Heart right ventricle (tissue), 16 donors: ENCODE data around the gene KRTAP26-1. TPM values are rescaled to one million over a fixed set of nuclear protein-coding genes. Genes with fewer than 3 reads are reported as not detected.

Experiments
- ATAC-seq, 8 donors: fragments of 200-7000 bp; cut with Tn5 transposase; one replicate each; pipeline ENCODE4 v1.9.1; 2020; ENCODE audit warnings: mild to moderate bottlenecking in 8 of 8, moderate library complexity in 8 of 8, moderate number of reproducible peaks in 1 of 8
- DNase-seq, 2 donors: peaks; one replicate each; pipeline ENCODE4 v3.0.0-alpha.2; 2020
- H3K27ac ChIP-seq, 10 donors: fragments of 200-600 bp; sonication (generic) in 2 of 10; one replicate each; pipeline versions ENCODE4 v1.5.0 to v1.8.0; 2020 to 2022; ENCODE audit warnings: mild to moderate bottlenecking in 3 of 10
- H3K27me3 ChIP-seq, 7 donors: fragments of 200-600 bp; one replicate each; pipeline ENCODE4 v1.8.0; 2021 to 2022; ENCODE audit warnings: mild to moderate bottlenecking in 2 of 7
- H3K36me3 ChIP-seq, 9 donors: fragments of 200-600 bp; sonication (generic) in 1 of 9; one replicate each; pipeline versions ENCODE4 v1.5.0 to v1.8.0; 2020 to 2022; ENCODE audit warnings: mild to moderate bottlenecking in 2 of 9
- H3K4me1 ChIP-seq, 9 donors: fragments of 200-600 bp; sonication (generic) in 1 of 9; one replicate each; pipeline versions ENCODE4 v1.5.0 to v1.8.0; 2020 to 2022; ENCODE audit warnings: mild to moderate bottlenecking in 4 of 9
- H3K4me3 ChIP-seq, 10 donors: fragments of 200-600 bp; sonication (generic) in 2 of 10; one replicate each; pipeline versions ENCODE4 v1.5.0 to v1.8.0; 2020 to 2022; ENCODE audit warnings: mild to moderate bottlenecking in 7 of 10, moderate library complexity in 2 of 10
- H3K9me3 ChIP-seq, 11 donors: fragments of 200-600 bp in 10 of 11; sonication (generic) in 2 of 11; one replicate each; pipeline versions ENCODE4 v1.5.0 to v1.8.0; 2013 to 2022; ENCODE audit warnings: mild to moderate bottlenecking in 2 of 11, control low read depth in 1 of 11, moderate library complexity in 1 of 11
- whole genome bisulfite sequencing, 2 donors: extraction: QIAGEN DNeasy Blood & Tissue Kit; methylation state at CpG; one replicate each; pipeline ENCODE4 v1.1.7; 2013; ENCODE audit warnings: inconsistent platforms in 1 of 2; 5-methylcytosine and 5-hydroxymethylcytosine counted together
- intact Hi-C, 10 donors: fragments of 100-400 bp; cut with DNase I; formaldehyde crosslinking; loops; one replicate each; pipeline versions ENCODE4 v1.11.1 to v1.14.2; 2022
- polyA plus RNA-seq, 2 donors: library from polyadenylated mRNA; stranded (reverse); fragments of 200-250 nt; gene quantifications; one replicate each; pipeline ENCODE4 v1.2.3, GENCODE V29; 2013
- total RNA-seq, 10 donors: library from RNA; stranded (reverse); fragmentation: NEBNext Ultra II Directional in 3 of 10; extraction: Animal tissue kit (Norgen Biotek cat#: 25700) in 3 of 10; gene quantifications; one replicate each; pipeline versions ENCODE4 v1.2.1 to v1.2.4, GENCODE V29; 2021 to 2023
- TF ChIP-seq, protein P1 (sequence below), 9 donors: fragments of 200-600 bp; sonication (generic) in 2 of 9; IDR thresholded peaks; one replicate each; pipeline versions ENCODE4 v1.5.0 to v1.8.0; 2021 to 2022; ENCODE audit warnings: antibody characterized with exemption in 9 of 9, mild to moderate bottlenecking in 5 of 9, moderate library complexity in 1 of 9
- donor health status: Arrhythmogenic right ventricular cardiomyopathy.
- donor health status: ischemic (EF 13 %, LVEDD 7.1; RV severe dilation, severe dysfunction).
- donor health status: healthy with polysubstance abuse.
- donor health status: DM: no; HTN: yes; CAD: no.
- donor health status: DM: no; HTN: no; CAD: no.
- donor health status: ischemic (EF 25% LVEDD 6.9; RV normal size, moderate dysfunction).
- donor health status: ischemic (EF 25% LVEDD 5.7; RV mildly dilated, moderate dysfunction).
- donor health status: healthy.
- donor health status: DM: yes; HTN: yes; CAD: no.
- donor health status: Ischemic cardiomyopathy.
- donor health status: ischemic (EF 35%, LVEDD 5.7; RV mildly dilated, moderate dysfunction).
- donor health status: nonischemic (EF 11% LVEDD 7.7; RV severe dilation, severe dysfunction).
- donor health status: DM: yes; HTN: yes; CAD: no.
- donor health status: PGD.
- donor health status: ischemic (EF 29% LVEDD 5.4; RV normal size, mild dysfunction).
- donor health status: nonischemic (EF 23%, LVEDD 6.1; RV moderate dilation, normal function).

Gene KRTAP26-1
- total and polyA plus RNA-seq, 12 donors = not detected

DNA sequence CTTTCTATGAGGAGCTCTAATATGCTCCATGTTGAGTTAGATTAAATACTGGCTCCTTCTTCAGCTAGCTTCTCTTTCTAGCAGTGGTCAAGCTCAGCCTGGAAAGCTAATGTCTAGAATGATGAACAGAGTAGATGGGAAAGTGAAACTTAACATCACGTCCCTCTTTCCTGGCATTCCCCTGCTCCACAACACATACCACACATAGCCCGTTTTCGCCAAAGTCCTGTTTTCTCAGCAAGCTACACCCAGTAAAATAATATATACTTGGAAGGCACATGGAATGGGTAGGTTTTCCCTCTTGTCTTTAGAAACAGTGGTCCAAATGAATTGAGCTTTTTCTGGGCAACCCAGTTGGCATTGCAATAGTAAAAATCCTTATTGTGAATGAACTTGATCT, 13.6 kb upstream of the KRTAP26-1 start:
- Histone ChIP-seq H3K9me3 (no peaks in the 10 kb centered on the region), H3K4me1 (no peaks in the 10 kb centered on the region), H3K27me3 (no peaks in the 10 kb centered on the region), H3K4me3 (no peak overlapping the region), H3K27ac (no peak overlapping the region), H3K36me3 (no peaks in the 10 kb centered on the region)
- DNase-seq (no peak), ATAC-seq (no peak)
- intact Hi-C loops = no loop called here
- TF ChIP-seq, protein P1, sequence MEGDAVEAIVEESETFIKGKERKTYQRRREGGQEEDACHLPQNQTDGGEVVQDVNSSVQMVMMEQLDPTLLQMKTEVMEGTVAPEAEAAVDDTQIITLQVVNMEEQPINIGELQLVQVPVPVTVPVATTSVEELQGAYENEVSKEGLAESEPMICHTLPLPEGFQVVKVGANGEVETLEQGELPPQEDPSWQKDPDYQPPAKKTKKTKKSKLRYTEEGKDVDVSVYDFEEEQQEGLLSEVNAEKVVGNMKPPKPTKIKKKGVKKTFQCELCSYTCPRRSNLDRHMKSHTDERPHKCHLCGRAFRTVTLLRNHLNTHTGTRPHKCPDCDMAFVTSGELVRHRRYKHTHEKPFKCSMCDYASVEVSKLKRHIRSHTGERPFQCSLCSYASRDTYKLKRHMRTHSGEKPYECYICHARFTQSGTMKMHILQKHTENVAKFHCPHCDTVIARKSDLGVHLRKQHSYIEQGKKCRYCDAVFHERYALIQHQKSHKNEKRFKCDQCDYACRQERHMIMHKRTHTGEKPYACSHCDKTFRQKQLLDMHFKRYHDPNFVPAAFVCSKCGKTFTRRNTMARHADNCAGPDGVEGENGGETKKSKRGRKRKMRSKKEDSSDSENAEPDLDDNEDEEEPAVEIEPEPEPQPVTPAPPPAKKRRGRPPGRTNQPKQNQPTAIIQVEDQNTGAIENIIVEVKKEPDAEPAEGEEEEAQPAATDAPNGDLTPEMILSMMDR (IDR thresholded peaks at IDR 0.05) = no peak
- WGBS, 2 donors = 80 to 86% methylated on average over 3 of the region's 3 CpGs

DNA sequence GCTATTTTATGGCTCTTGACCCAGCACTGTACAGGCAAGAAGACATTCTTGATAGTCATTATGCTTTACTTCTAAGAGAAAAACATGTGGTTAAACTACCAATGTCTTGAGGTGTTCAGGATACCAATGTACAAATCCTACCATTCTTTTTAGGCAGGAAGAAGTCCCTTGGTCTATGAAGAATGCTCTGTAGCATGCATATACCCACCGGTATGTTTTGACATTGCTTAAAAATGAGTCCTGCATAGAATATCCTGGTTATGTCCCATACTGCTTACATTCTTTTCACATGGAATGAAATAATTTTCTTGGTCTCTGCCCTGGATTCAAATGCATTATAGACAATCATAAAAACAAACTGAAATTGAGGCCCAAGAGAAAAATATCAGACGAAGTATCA, 12.6 kb upstream of the KRTAP26-1 start:
- Histone ChIP-seq H3K4me3 (no peak overlapping the region), H3K9me3 (no peaks in the 10 kb centered on the region), H3K27me3 (no peaks in the 10 kb centered on the region), H3K27ac (no peak overlapping the region), H3K36me3 (no peaks in the 10 kb centered on the region), H3K4me1 (no peaks in the 10 kb centered on the region)
- 89 to 95% methylated on average over 2 of the region's 2 CpGs for WGBS, 2 donors
- intact Hi-C loops = no loop called here
- TF ChIP-seq, protein P1 (IDR thresholded peaks at IDR 0.05) = no peak
- DNase-seq = no peak
- no peak for ATAC-seq

DNA sequence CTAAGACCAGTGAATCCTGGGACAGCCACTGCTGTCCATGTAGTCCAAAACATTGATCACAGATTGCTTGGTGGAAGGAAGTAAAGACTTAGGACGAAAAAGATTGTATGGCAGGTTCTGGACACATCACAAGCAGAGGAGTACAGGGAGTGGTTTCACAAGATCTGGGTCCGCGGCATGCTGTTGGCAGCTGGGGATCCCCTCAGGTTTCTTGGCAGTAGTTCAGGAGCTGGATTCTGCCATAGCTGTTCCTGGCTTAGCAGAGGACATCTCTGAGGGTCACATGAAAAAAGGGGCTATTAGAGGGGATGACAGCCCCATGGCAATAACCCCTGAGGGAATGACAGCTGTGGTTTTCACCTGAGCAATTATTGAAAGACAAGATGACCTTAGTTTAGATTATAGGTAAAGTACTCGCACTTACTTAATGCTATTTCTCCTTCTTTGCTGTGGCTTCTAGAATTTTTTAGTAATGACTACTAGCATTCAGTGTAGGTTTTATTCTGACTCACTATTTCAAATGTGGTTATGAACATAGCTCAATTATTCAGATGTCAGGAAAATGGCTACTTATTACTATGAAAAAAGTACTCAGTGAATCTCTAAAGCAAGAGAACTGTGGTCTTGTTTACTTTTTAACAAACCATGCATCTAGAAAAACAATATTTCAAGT, 9.2 kb upstream of the KRTAP26-1 start:
- intact Hi-C loops = no loop called here
- Histone ChIP-seq H3K4me3 (no peak overlapping the region), H3K27ac (no peak overlapping the region), H3K36me3 (no peaks in the 10 kb centered on the region), H3K4me1 (no peaks in the 10 kb centered on the region), H3K9me3 (peaks cover 0 to 26% (median 12%) of the 10 kb centered on the region in 11 donors), H3K27me3 (no peaks in the 10 kb centered on the region)
- WGBS, 2 donors = 67 to 82% methylated on average over 4 of the region's 4 CpGs
- TF ChIP-seq, protein P1 (IDR thresholded peaks at IDR 0.05) = no peak
- ATAC-seq (no peak), DNase-seq (no peak)

DNA sequence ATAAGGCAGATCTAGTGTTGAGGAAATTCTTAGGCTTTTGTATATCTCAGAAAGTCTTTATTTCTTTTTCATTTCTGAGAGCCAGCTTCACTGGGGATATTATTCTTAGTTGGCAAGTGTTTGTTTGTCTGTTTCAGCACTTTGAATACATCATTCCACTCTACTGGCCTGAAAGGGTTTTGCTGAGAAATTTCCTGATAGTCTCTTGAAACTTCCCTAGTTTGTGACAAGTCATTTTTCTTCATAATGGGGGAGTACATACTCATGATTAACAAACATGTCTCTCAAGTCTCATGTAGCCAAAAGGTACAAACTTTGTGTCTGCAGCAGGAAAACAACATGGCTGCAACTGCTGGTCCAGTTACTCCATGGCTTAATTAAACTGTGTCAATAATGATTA, 6.3 kb upstream of the KRTAP26-1 start:
- TF ChIP-seq, protein P1 (IDR thresholded peaks at IDR 0.05) = no peak
- no peak for ATAC-seq

More for the DNA sequence above, 6.3 kb upstream of the KRTAP26-1 start:
- DNase-seq = no peak
- H3K4me1 ChIP-seq = no peaks in the 10 kb centered on the region
- H3K9me3 ChIP-seq = peaks cover 0 to 26% (median 12%) of the 10 kb centered on the region in 11 donors
- no peak overlapping the region for H3K27ac ChIP-seq
- intact Hi-C loops = no loop called here
- H3K36me3 ChIP-seq = no peaks in the 10 kb centered on the region
- H3K27me3 ChIP-seq = no peaks in the 10 kb centered on the region
- H3K4me3 ChIP-seq = no peak overlapping the region
